ENCODE results near the gene YWHAQ.
"Not testable (repeated sequence)": the region's sequence is repeated elsewhere in the genome, so short reads cannot be mapped to it uniquely, and the experiment has no call there.

Gene YWHAQ

DNA sequence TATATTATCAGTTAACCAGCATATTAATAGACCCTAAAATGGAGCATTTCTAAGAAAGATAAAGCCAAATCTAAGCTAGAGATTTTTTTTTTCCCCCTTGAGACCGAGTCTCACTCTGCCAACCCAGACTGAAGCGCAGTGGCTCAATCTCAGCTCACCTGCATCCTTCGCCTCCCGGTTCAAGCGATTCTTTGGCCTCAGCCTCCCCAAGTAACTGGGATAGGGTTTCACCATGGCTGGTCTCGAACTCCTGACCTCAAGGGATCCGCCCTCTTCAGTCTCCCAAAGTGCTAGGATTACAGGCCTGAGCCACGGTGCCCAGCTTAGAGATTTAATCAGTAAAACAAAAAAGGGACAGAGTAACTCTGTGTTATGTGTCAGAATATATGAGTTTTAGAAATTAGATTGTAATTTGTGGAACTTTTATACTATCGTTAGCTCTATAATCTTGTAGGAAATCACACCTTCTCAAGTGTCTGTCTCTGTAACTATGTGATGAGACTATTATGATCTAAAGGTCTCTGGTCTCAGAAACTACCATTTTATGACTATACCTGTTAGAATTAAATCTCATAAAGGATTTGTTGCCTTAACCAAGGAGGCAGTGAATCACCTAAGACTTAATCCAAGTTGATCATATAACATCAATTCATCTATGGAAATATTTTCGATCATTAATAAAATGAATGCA, 34.0 kb downstream of the YWHAQ start:
- TF ChIP-seq, protein P1, sequence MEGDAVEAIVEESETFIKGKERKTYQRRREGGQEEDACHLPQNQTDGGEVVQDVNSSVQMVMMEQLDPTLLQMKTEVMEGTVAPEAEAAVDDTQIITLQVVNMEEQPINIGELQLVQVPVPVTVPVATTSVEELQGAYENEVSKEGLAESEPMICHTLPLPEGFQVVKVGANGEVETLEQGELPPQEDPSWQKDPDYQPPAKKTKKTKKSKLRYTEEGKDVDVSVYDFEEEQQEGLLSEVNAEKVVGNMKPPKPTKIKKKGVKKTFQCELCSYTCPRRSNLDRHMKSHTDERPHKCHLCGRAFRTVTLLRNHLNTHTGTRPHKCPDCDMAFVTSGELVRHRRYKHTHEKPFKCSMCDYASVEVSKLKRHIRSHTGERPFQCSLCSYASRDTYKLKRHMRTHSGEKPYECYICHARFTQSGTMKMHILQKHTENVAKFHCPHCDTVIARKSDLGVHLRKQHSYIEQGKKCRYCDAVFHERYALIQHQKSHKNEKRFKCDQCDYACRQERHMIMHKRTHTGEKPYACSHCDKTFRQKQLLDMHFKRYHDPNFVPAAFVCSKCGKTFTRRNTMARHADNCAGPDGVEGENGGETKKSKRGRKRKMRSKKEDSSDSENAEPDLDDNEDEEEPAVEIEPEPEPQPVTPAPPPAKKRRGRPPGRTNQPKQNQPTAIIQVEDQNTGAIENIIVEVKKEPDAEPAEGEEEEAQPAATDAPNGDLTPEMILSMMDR (IDR thresholded peaks at IDR 0.05; ENCODE audit: control insufficient read depth, insufficient read depth, low read depth, low read length, missing control alignments) = no peak
- H3K4me3 ChIP-seq (ENCODE audit: control insufficient read depth, low read depth, low read length) = no peak overlapping the region
- no peak for DNase-seq (ENCODE audit: low read depth)

DNA sequence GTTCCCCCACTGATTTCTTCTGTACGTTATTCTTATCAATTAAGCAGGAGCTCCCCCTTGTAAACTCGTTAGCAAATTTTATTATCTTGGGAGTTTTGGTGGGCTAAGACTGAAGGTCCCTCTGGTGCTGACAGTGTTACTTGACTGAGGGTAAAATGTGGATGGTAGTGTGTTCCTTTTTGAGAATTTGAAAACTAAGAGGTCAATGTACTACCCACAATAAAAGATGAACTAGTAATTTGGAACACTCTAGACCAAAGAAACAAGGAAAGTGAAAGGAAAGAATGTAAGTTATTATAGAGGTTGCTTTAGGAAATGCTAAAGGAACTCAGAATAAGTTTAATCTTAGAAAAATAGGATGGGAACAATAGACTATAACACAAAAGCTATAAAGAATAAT, 35.1 kb downstream of the YWHAQ start:
- DNase-seq (ENCODE audit: low read depth) = no peak
- TF ChIP-seq, protein P1 (IDR thresholded peaks at IDR 0.05; ENCODE audit: control insufficient read depth, insufficient read depth, low read depth, low read length, missing control alignments) = no peak
- H3K4me3 ChIP-seq (ENCODE audit: control insufficient read depth, low read depth, low read length) = no peak overlapping the region

DNA sequence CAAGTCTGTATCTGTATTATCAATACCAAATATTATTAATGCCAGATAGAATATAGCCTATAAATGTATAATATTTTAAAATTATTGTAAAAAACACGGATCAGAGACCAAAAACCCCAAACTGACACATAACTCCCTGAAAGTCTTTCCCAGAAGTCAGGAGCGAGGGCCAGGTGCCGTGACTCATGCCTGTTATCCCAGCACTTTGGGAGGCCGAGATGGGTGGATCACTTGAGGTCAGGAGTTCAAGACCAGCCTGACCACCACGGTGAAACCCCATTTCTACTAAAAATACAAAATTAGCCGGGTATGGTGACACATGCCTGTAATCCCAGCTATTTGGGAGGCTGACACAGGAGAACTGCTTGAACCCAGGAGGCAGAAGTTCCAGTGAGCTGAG, 35.5 kb downstream of the YWHAQ start:
- not testable (repeated sequence) for DNase-seq (ENCODE audit: low read depth); H3K4me3 ChIP-seq (ENCODE audit: control insufficient read depth, low read depth, low read length)

DNA sequence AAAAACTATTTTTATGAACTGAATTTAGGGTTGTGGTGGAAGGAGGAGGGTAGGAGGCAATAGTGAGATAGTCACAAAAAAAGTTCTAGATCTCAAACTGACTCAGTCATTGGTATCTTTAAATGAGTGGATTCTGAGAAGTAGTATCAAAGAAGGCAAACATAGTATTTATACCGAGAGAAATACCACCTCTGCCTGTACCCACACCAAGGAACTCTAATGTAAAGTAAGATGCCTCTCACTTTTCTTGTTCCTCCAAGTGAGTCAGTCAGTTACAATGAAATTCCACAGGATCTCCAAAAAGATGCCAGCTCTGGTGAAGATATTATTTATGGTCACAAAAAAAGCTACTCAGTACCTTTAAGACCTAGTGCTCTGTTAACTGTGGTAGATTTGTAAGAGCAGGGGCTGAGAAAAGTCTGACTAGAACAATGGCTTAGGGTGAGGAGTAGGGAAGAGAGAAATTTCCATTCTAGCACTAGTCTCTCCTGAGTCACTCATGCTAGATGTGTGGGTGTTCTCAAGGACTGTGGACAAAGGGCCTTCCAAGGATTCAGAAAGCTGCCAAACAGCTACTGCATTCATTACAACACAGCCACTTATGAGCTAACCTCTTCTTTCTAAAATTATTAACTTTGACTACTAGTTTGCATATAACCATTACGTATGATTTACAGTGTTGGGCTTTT, 36.3 kb downstream of the YWHAQ start:
- DNase-seq (ENCODE audit: low read depth) = peak; percentile 67
- H3K4me3 ChIP-seq (ENCODE audit: control insufficient read depth, low read depth, low read length) = no peak overlapping the region
- TF ChIP-seq, protein P1 (IDR thresholded peaks at IDR 0.05; ENCODE audit: control insufficient read depth, insufficient read depth, low read depth, low read length, missing control alignments) = no peak

DNA sequence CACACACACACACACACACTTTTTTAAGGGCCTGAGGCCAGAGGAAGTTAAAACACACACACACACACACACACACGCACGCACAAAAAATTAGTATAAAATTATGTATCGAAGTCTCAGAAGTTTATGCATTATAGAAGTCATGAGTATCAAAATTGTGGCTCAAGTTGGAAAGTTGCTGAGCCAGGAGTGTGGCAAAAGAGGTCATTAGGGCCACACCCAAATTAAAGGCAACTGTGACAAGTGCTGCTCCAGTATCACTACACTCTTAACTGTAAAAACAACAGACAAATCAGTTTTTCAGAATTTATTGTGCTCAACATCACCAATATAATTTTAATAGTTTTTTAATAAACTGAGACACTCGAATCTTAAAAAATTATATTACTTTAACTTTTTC, 36.9 kb downstream of the YWHAQ start:
- no peak for DNase-seq (ENCODE audit: low read depth)
- TF ChIP-seq, protein P1 (IDR thresholded peaks at IDR 0.05; ENCODE audit: control insufficient read depth, insufficient read depth, low read depth, low read length, missing control alignments) = no peak
- no peak overlapping the region for H3K4me3 ChIP-seq (ENCODE audit: control insufficient read depth, low read depth, low read length)

DNA sequence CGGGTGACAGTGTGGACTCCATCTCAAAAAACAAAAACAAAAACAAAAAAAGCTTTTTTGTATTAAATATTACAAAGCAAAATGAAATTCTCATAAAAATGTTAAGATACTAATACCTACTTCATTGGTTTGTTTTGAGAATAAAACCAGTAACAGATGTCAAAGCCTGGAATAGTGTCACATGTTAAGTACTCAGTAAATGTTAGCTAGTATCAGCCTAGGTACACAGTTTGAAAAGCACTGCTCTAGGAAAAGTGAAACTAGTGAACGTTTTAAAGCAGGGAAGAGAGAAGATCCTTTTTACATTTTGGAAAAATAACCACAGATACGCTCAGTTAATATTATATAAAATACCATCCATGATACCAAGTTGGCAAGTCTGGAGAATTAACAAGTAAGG, 38.1 kb downstream of the YWHAQ start:
- DNase-seq (ENCODE audit: low read depth) = no peak
- no peak overlapping the region for H3K4me3 ChIP-seq (ENCODE audit: control insufficient read depth, low read depth, low read length)
- TF ChIP-seq, protein P1 (IDR thresholded peaks at IDR 0.05; ENCODE audit: control insufficient read depth, insufficient read depth, low read depth, low read length, missing control alignments) = no peak

DNA sequence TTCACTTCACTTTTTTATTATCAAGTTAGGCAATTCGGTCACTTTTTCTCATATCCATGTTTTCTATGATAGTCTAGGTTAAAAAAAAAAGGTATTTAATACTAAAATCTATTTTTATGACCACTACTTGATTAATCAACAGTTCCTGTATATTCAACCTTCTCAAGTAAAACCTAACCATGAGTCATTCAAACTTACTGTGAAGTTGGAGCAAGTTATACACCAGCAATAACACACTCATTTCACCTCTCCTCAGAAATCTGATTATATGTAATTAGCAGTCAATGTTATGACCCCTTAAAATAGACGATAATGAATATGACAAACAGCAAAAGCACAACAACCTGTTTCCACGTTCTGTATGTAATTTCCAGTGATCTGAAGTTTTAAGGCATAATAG, 40.2 kb downstream of the YWHAQ start:
- TF ChIP-seq, protein P1 (IDR thresholded peaks at IDR 0.05; ENCODE audit: control insufficient read depth, insufficient read depth, low read depth, low read length, missing control alignments) = no peak
- H3K4me3 ChIP-seq (ENCODE audit: control insufficient read depth, low read depth, low read length) = no peak overlapping the region
- DNase-seq (ENCODE audit: low read depth) = no peak

Data from AG09309 (cell line).